Measurements from ENCODE around the gene CCDC50.

DNA sequence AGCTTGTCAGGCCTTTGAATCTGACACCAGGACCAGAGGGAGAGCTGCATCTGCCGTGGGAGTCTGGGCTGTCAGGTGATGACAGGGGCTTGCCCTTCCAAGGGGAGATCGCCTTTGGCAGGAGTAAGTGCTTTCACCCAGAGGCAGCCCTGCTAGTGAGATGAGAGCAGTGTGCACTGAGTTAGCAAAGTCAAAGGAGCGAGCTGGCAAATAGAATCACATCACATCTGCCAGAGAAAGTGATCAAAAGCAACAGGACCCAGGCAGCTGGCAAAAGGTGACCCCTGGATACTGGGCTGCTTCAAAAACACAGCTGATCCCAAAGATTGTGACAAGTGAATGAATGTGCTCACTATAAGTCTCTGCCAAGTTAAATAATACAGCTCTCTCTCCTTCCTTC is 95.7 kb downstream of the CCDC50 start:
- TF ChIP-seq, protein P1, sequence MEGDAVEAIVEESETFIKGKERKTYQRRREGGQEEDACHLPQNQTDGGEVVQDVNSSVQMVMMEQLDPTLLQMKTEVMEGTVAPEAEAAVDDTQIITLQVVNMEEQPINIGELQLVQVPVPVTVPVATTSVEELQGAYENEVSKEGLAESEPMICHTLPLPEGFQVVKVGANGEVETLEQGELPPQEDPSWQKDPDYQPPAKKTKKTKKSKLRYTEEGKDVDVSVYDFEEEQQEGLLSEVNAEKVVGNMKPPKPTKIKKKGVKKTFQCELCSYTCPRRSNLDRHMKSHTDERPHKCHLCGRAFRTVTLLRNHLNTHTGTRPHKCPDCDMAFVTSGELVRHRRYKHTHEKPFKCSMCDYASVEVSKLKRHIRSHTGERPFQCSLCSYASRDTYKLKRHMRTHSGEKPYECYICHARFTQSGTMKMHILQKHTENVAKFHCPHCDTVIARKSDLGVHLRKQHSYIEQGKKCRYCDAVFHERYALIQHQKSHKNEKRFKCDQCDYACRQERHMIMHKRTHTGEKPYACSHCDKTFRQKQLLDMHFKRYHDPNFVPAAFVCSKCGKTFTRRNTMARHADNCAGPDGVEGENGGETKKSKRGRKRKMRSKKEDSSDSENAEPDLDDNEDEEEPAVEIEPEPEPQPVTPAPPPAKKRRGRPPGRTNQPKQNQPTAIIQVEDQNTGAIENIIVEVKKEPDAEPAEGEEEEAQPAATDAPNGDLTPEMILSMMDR (IDR thresholded peaks at IDR 0.05) = no peak
- no peak for TF ChIP-seq EZH2phosphoT487 (IDR thresholded peaks at IDR 0.05)
- TF ChIP-seq EZH2 (IDR thresholded peaks at IDR 0.05) = no peak

Measured in neural progenitor cell (in vitro differentiated cells).